B cell (primary cell): Measurements from ENCODE around the gene NID1. TPM values are rescaled to one million over a fixed set of nuclear protein-coding genes. Genes with fewer than 3 reads are reported as not detected.

ENCODE experiments used
- ATAC-seq: fragments of 200-7000 bp; cut with Tn5 transposase; one replicate; pipeline ENCODE4 v1.10.0; 2021; ENCODE audit warnings: low read depth, mild to moderate bottlenecking, moderate number of reproducible peaks, moderate library complexity
- CTCF ChIA-PET: fragments of 350-600 bp; sonication (Branson Sonifier 250); formaldehyde crosslinking; loops from one replicate; lab custom pipeline; 2021; ENCODE audit warnings: antibody characterized with exemption, inconsistent platforms; lab: Charles Lee
- POLR2A ChIA-PET: fragments of 350-600 bp; sonication (Branson Sonifier 250); formaldehyde crosslinking; loops from one replicate; lab custom pipeline; 2021; ENCODE audit warnings: antibody characterized with exemption; lab: Charles Lee
- DNase-seq: peaks from one replicate; pipeline ENCODE4 v3.0.0; 2013
- H2AFZ ChIP-seq: 2 replicates; pipeline ENCODE4 v1.6.1; 2012; ENCODE audit warnings: mild to moderate bottlenecking, low read depth, low read length; ENCODE audit not compliant: insufficient read depth, poor library complexity, severe bottlenecking
- H3K27ac ChIP-seq, 2 donors: 1 replicate in 1 of 2; 2 replicates in 1 of 2; pipeline ENCODE4 v1.5.1; 2012 to 2013; ENCODE audit warnings: low read length in 2 of 2, mild to moderate bottlenecking in 2 of 2, moderate library complexity in 1 of 2
- H3K27me3 ChIP-seq, 4 experiments: fragments of 200-600 bp in 1 of 4; sonication (generic) in 1 of 4; replicated peaks in 1 of 4; 1 replicate in 2 of 4; 2 replicates in 2 of 4; pipeline versions ENCODE4 v1.6.1 to v1.7.0; 2013 to 2016; ENCODE audit warnings: low read length in 3 of 4, mild to moderate bottlenecking in 2 of 4, mixed read lengths in 1 of 4, moderate library complexity in 1 of 4; ENCODE audit not compliant: insufficient read depth in 4 of 4, control insufficient read depth in 3 of 4; ENCODE audit errors: control extremely low read depth in 1 of 4
- H3K36me3 ChIP-seq, 2 experiments: replicated peaks in 1 of 2; 1 replicate in 1 of 2; 2 replicates in 1 of 2; pipeline versions ENCODE4 v1.6.1 to v1.7.1; 2013; ENCODE audit warnings: low read length in 1 of 2; ENCODE audit not compliant: insufficient read depth in 2 of 2, control insufficient read depth in 1 of 2; ENCODE audit errors: control extremely low read depth in 1 of 2, extremely low read depth in 1 of 2
- H3K4me1 ChIP-seq, 2 donors: fragments of 200-600 bp in 1 of 2; sonication (generic) in 1 of 2; 1 replicate in 1 of 2; 2 replicates in 1 of 2; pipeline versions ENCODE4 v1.5.1 to v1.6.1; 2013 to 2017; ENCODE audit warnings: low read length in 2 of 2; ENCODE audit not compliant: control insufficient read depth in 2 of 2, insufficient read depth in 2 of 2
- H3K4me2 ChIP-seq: replicated peaks from 2 replicates; pipeline ENCODE3; 2012; ENCODE audit warnings: mild to moderate bottlenecking, low read depth, low read length; ENCODE audit not compliant: poor library complexity, severe bottlenecking
- H3K4me3 ChIP-seq, 5 experiments: fragments of 200-600 bp in 1 of 5; sonication (generic) in 1 of 5; 1 replicate in 3 of 5; 2 replicates in 2 of 5; pipeline versions ENCODE4 v1.5.1 to v1.7.0; 2011 to 2016; ENCODE audit warnings: low read length in 4 of 5, mild to moderate bottlenecking in 4 of 5, low read depth in 2 of 5, control low read depth in 1 of 5, moderate library complexity in 1 of 5; ENCODE audit not compliant: insufficient read depth in 1 of 5; ENCODE audit errors: control extremely low read depth in 1 of 5, extremely low read depth in 1 of 5
- H3K79me2 ChIP-seq: fragments of 200-600 bp; sonication (generic); one replicate; pipeline ENCODE4 v1.6.0; 2016; ENCODE audit warnings: low read length; ENCODE audit not compliant: control insufficient read depth, insufficient read depth
- H3K9ac ChIP-seq: fragments of 200-600 bp; sonication (generic); 2 replicates; pipeline ENCODE4 v1.6.1; 2017; ENCODE audit warnings: mild to moderate bottlenecking, low read length, moderate library complexity
- H3K9me3 ChIP-seq, 3 donors: one replicate each; pipeline versions ENCODE4 v1.6.1 to v1.7.1; 2013; ENCODE audit warnings: low read length in 2 of 3; ENCODE audit not compliant: control insufficient read depth in 2 of 3, insufficient read depth in 1 of 3; ENCODE audit errors: control extremely low read depth in 1 of 3
- H4K20me1 ChIP-seq: 2 replicates; pipeline ENCODE4 v1.6.0; 2012; ENCODE audit warnings: mild to moderate bottlenecking, low read length; ENCODE audit not compliant: insufficient read depth, control insufficient read depth, poor library complexity, severe bottlenecking
- H3K27ac Mint-ChIP-seq: one replicate; pipeline ENCODE4 v1.8.0; 2021; ENCODE audit warnings: mixed read lengths
- H3K27me3 Mint-ChIP-seq: one replicate; pipeline ENCODE4 v1.8.0; 2021; ENCODE audit warnings: mixed read lengths
- H3K4me1 Mint-ChIP-seq: one replicate; pipeline ENCODE4 v1.8.0; 2021; ENCODE audit warnings: mixed read lengths
- H3K4me3 Mint-ChIP-seq: one replicate; pipeline ENCODE4 v1.8.0; 2021; ENCODE audit warnings: mixed read lengths
- H3K9me3 Mint-ChIP-seq: one replicate; pipeline ENCODE4 v1.8.0; 2022; ENCODE audit warnings: mixed read lengths; ENCODE audit not compliant: insufficient read depth
- EZH2 ChIP-seq: IDR thresholded peaks from 2 replicates; pipeline ENCODE4 v1.6.1; 2012; ENCODE audit warnings: borderline replicate concordance, low read depth, mild to moderate bottlenecking, moderate library complexity, low read length; ENCODE audit not compliant: insufficient read depth, poor library complexity, severe bottlenecking
- WGBS: methylation state at CpG from one replicate; pipeline ENCODE4 v1.1.5; 2013; ENCODE audit warnings: missing lambda C conversion rate; ENCODE audit not compliant: insufficient coverage; 5-methylcytosine and 5-hydroxymethylcytosine counted together
- intact Hi-C: fragments of 100-400 bp; cut with micrococcal nuclease; formaldehyde crosslinking; loops from one replicate; pipeline ENCODE4 v1.10.0; 2022
- polyA plus RNA-seq: library from polyadenylated mRNA; depleted of rRNA; stranded (reverse); fragments of >200 nt; gene quantifications from 2 replicates; pipeline ENCODE4 v1.2.3, GENCODE V29; 2012
- total RNA-seq, 2 donors: library from RNA; stranded (reverse); fragments of 120-200 nt in 1 of 2; gene quantifications; 1 replicate in 1 of 2; 2 replicates in 1 of 2; pipeline versions ENCODE4 v1.2.3 to v1.2.4, GENCODE V29; 2013 to 2022
- TF ChIP-seq, protein P1 (sequence below): fragments of 200-600 bp; IDR thresholded peaks from one replicate; pipeline ENCODE4 v1.8.0; 2022; ENCODE audit warnings: antibody characterized with exemption, mild to moderate bottlenecking

The NID1 gene
- total and polyA plus RNA-seq, 2 donors (not counting 1 experiment from before 2014, with no cell fraction given): 0.06 TPM; not detected in 1

DNA sequence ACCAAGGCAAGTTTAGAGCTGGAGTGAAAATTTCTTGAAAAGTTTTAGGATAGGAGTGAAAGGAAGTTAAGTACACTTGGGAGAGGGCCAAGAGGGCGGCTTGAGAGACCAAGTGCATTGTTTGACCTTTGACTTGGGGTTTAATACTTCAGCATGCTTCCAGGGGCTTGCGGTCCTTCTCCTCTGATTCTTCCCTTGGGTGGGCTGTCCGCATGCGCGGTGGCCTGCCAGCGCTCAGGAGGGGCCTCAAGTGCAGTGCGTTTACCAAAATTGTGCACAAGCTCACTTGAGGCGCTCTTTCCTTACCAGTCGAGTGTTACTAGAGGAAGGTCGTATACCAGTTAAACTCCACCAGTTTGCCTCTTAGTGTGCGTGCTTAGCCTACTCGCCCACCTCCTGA, 106.9 kb downstream of the NID1 start:
- peak overlapping the region; percentile 37 for H3K27ac Mint-ChIP-seq
- Histone ChIP-seq H4K20me1 (no peaks in the 10 kb centered on the region), H3K4me3 (no peak overlapping the region), H3K4me2 (no peak overlapping the region), H3K9ac (no peak overlapping the region), H3K27me3 (no peaks in the 10 kb centered on the region), H3K27ac (no peak overlapping the region), H3K4me1 (peaks cover 22 to 27% of the 10 kb centered on the region in 2 donors), H3K36me3 (no peaks in the 10 kb centered on the region), H3K9me3 (no peaks in the 10 kb centered on the region), H2AFZ (no peak overlapping the region), H3K79me2 (no peaks in the 10 kb centered on the region)
- peaks cover 42% of the 10 kb centered on the region for H3K4me1 Mint-ChIP-seq
- no peaks in the 10 kb centered on the region for H3K9me3 Mint-ChIP-seq
- WGBS: 93% methylated on average over 11 of the region's 12 CpGs
- TF ChIP-seq EZH2: no peak
- TF ChIP-seq, protein P1, sequence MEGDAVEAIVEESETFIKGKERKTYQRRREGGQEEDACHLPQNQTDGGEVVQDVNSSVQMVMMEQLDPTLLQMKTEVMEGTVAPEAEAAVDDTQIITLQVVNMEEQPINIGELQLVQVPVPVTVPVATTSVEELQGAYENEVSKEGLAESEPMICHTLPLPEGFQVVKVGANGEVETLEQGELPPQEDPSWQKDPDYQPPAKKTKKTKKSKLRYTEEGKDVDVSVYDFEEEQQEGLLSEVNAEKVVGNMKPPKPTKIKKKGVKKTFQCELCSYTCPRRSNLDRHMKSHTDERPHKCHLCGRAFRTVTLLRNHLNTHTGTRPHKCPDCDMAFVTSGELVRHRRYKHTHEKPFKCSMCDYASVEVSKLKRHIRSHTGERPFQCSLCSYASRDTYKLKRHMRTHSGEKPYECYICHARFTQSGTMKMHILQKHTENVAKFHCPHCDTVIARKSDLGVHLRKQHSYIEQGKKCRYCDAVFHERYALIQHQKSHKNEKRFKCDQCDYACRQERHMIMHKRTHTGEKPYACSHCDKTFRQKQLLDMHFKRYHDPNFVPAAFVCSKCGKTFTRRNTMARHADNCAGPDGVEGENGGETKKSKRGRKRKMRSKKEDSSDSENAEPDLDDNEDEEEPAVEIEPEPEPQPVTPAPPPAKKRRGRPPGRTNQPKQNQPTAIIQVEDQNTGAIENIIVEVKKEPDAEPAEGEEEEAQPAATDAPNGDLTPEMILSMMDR: no peak
- no peak overlapping the region for H3K4me3 Mint-ChIP-seq
- DNase-seq (no peak), ATAC-seq (no peak)
- intact Hi-C loops: loop anchor here (5.0 kb wide), 1 partner anchor 116 kb away; no protein-coding TSS in a partner anchor
- ChIA-PET POLR2A (interaction anchor here (0.7 kb wide), 1 partner anchor 203 kb away, joined by 4 read pairs; no protein-coding TSS in a partner anchor), CTCF (interaction anchor here (0.7 to 8.5 kb wide), 8 partner anchors 12 to 115 kb away, joined by 3 to 112 read pairs (median 4); partner anchors contain the start of gene LYST)
- H3K27me3 Mint-ChIP-seq: no peaks in the 10 kb centered on the region

DNA sequence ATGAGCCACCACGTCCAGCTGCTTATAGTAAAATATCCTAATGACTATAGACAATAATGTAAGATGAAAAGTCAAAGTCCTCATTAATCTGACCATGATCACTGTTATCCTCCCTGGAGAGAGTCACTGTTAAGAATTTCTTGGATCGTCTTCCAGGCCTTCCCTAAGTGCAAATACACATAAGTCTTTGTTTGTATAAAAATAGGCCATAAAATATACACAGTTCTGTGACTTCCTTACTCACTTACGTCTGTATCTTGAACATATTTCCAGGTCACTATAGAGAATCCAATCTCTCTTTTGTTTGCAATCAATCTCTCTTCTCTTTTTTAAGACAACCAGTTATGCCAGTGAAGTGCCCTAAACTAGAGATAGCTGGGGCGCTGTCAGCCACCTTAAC, 109.1 kb downstream of the NID1 start:
- Histone ChIP-seq H3K36me3 (no peaks in the 10 kb centered on the region), H3K9me3 (no peaks in the 10 kb centered on the region), H3K27ac (peak overlapping the region; percentile 32 to 78), H4K20me1 (no peaks in the 10 kb centered on the region), H2AFZ (no peak overlapping the region), H3K79me2 (no peaks in the 10 kb centered on the region), H3K4me2 (no peak overlapping the region), H3K4me1 (peaks cover 45 to 49% of the 10 kb centered on the region in 2 donors), H3K9ac (no peak overlapping the region), H3K4me3 (no peak overlapping the region), H3K27me3 (no peaks in the 10 kb centered on the region)
- no peak for DNase-seq
- intact Hi-C loops: loop anchor here (2.0 to 5.0 kb wide), 2 partner anchors 17 to 113 kb away; no protein-coding TSS in a partner anchor
- WGBS: 93% methylated on average over 2 of the region's 4 CpGs
- TF ChIP-seq EZH2: no peak
- TF ChIP-seq, protein P1: no peak
- no peak for ATAC-seq
- ChIA-PET POLR2A (interaction anchor here (0.6 to 1.1 kb wide), 2 partner anchors 9 to 22 kb away, joined by 3 to 5 read pairs; no protein-coding TSS in a partner anchor), CTCF (interaction anchor here (0.7 to 8.5 kb wide), 7 partner anchors 13 to 451 kb away, joined by 3 to 112 read pairs (median 7); no protein-coding TSS in a partner anchor)
- H3K27me3 Mint-ChIP-seq: no peaks in the 10 kb centered on the region
- peaks cover 59% of the 10 kb centered on the region for H3K4me1 Mint-ChIP-seq
- no peak overlapping the region for H3K4me3 Mint-ChIP-seq
- peak overlapping the region; percentile 34 for H3K27ac Mint-ChIP-seq
- no peaks in the 10 kb centered on the region for H3K9me3 Mint-ChIP-seq
